Smooth muscle cell (in vitro differentiated cells): ENCODE data around the gene POP7. TPM values are rescaled to one million over a fixed set of nuclear protein-coding genes. Genes with fewer than 3 reads are reported as not detected.

ENCODE experiments used
- DNase-seq: peaks from one replicate; lab custom pipeline; 2025; ENCODE audit not compliant: unreplicated experiment; lab: John Stamatoyannopoulos, UW
- H2AFZ ChIP-seq: fragments of 200-600 bp; sonication (generic); 2 replicates; pipeline ENCODE4 v1.6.0; 2016; ENCODE audit warnings: antibody characterized with exemption, low read depth, mild to moderate bottlenecking
- H3F3A ChIP-seq: fragments of 200-600 bp; sonication (generic); 2 replicates; pipeline ENCODE4 v1.6.0; 2017; ENCODE audit warnings: antibody characterized with exemption, low read depth
- H3K27ac ChIP-seq: fragments of 200-600 bp; sonication (generic); 2 replicates; pipeline ENCODE4 v1.5.1; 2016; ENCODE audit warnings: low read depth, mild to moderate bottlenecking
- H3K27me3 ChIP-seq: fragments of 200-600 bp; sonication (generic); 2 replicates; pipeline ENCODE4 v1.6.1; 2016; ENCODE audit warnings: low read depth, mild to moderate bottlenecking
- H3K36me3 ChIP-seq: fragments of 200-600 bp; sonication (generic); 2 replicates; pipeline ENCODE4 v1.5.1; 2016; ENCODE audit warnings: low read depth
- H3K4me1 ChIP-seq: fragments of 200-600 bp; sonication (generic); 2 replicates; pipeline ENCODE4 v1.5.1; 2016; ENCODE audit warnings: low read depth
- H3K4me2 ChIP-seq: fragments of 200-600 bp; sonication (generic); 2 replicates; pipeline ENCODE4 v1.6.0; 2016; ENCODE audit warnings: mild to moderate bottlenecking
- H3K4me3 ChIP-seq: fragments of 200-600 bp; sonication (generic); 2 replicates; pipeline ENCODE4 v1.5.1; 2016; ENCODE audit warnings: mild to moderate bottlenecking
- H3K79me2 ChIP-seq: fragments of 200-600 bp; sonication (generic); 2 replicates; pipeline ENCODE4 v1.6.0; 2016; ENCODE audit warnings: low read depth, mild to moderate bottlenecking
- H3K9ac ChIP-seq: fragments of 200-600 bp; sonication (generic); 2 replicates; pipeline ENCODE4 v1.6.0; 2016; ENCODE audit warnings: low read depth
- H3K9me3 ChIP-seq: fragments of 200-600 bp; sonication (generic); replicated peaks from 2 replicates; pipeline ENCODE4 v1.5.1; 2016; ENCODE audit warnings: low read depth
- H4K20me1 ChIP-seq: fragments of 200-600 bp; sonication (generic); 2 replicates; pipeline ENCODE4 v1.6.0; 2016; ENCODE audit warnings: low read depth
- WGBS: methylation state at CpG from one replicate; pipeline ENCODE4 v1.1.7; 2016; ENCODE audit warnings: low lambda C conversion rate; 5-methylcytosine and 5-hydroxymethylcytosine counted together
- polyA plus RNA-seq: library from polyadenylated mRNA; unstranded; fragments of >200 nt; fragmentation: Nextera tagmentation; extraction: Ambion mirVana; gene quantifications from 2 replicates; pipeline ENCODE4 v1.2.1, GENCODE V29; 2016
- total RNA-seq: library from RNA; depleted of rRNA; stranded (reverse); fragments of >200 nt; gene quantifications from 2 replicates; pipeline ENCODE4 v1.2.3, GENCODE V29; 2014
- TF ChIP-seq, protein P1 (sequence below): fragments of 200-600 bp; sonication (generic); IDR thresholded peaks from 2 replicates; pipeline ENCODE4 v1.5.1; 2017; ENCODE audit warnings: borderline replicate concordance, mild to moderate bottlenecking, antibody characterized with exemption; ENCODE audit not compliant: insufficient read depth, poor library complexity, severe bottlenecking

The POP7 gene
- total and polyA plus RNA-seq, 2 experiments from 2014 or later = 19.5 to 58.7 TPM

DNA sequence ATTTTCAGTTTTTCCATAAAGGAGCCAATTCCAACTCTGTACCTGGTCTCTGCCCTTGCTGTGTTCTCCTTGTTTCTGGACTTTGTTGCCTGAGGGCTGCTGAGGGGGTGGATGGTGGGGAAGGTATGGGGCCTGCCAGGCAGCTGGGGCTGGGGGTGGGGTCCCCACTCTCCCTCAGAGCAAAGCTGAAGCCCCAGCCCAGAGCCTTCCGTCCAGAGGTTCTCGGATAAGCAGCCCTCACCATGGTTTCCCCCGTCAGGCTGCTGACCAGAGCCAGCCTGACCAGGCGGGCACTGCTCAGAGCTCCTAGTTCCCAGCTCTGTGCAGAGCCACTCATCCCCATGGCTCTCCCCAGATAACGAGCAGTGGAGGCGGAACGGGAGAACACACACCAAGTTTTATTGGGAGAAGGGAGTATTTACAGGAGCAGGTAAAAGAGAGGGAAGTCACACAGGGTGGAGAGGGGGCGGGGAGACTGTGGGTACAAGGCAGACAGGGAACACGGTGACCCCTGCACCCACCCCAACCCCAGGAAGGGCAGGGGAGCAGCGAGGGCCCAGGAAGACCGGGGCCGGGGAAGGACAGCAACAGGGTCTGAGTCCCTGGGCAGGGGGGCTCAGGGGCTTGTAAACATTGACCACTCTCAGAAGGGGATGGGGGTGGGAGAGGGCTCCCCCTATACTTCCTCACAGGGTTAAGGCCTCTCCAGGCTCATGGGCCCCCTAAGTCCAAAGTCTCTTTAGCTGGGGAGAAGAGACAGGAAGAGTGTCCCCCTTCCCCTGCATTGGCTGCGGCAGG, 26.6 kb upstream of the POP7 start:
- Histone ChIP-seq H3K79me2 (peaks cover 25% of the 10 kb centered on the region), H3K9ac (no peak overlapping the region), H3K27me3 (no peaks in the 10 kb centered on the region), H3K4me1 (no peaks in the 10 kb centered on the region), H3K9me3 (no peaks in the 10 kb centered on the region), H3K4me3 (no peak overlapping the region), H3K36me3 (no peaks in the 10 kb centered on the region), H3F3A (peaks cover 7% of the 10 kb centered on the region), H4K20me1 (peaks cover 85% of the 10 kb centered on the region), H3K27ac (no peak overlapping the region), H3K4me2 (no peak overlapping the region), H2AFZ (no peak overlapping the region)
- TF ChIP-seq, protein P1, sequence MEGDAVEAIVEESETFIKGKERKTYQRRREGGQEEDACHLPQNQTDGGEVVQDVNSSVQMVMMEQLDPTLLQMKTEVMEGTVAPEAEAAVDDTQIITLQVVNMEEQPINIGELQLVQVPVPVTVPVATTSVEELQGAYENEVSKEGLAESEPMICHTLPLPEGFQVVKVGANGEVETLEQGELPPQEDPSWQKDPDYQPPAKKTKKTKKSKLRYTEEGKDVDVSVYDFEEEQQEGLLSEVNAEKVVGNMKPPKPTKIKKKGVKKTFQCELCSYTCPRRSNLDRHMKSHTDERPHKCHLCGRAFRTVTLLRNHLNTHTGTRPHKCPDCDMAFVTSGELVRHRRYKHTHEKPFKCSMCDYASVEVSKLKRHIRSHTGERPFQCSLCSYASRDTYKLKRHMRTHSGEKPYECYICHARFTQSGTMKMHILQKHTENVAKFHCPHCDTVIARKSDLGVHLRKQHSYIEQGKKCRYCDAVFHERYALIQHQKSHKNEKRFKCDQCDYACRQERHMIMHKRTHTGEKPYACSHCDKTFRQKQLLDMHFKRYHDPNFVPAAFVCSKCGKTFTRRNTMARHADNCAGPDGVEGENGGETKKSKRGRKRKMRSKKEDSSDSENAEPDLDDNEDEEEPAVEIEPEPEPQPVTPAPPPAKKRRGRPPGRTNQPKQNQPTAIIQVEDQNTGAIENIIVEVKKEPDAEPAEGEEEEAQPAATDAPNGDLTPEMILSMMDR = no peak
- no peak for DNase-seq
- WGBS = 80% methylated on average over 11 of the region's 13 CpGs

DNA sequence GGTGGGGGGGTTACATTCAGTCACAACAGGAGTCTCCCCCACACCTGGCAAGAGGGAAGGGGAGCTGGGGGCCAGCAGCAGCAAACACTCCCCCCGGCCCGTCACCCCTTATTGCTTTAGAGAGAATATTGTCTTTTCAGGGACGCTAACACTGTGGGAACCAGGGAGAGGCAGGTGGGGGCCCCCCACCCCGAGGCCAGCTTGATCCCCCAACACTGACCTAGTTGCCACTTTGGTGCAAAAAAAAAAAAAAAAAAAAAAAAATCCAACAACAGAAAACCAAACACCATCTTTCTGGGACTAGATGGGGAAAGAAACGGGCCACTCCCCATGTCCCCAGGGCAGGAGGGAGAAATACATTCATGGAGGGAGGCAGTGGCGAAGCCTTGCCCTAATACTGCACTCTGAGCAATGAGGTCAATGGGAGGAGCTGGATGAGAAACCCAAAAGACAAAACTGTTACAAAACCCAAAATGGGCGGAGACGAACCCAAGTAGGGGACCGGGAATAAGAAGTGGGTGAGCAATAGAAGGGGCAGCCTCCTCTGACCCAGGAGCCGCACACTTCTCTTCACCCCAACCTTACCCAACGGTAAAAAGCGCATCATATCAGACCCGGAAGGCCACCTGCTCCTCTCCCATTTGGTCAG, 25.9 kb upstream of the POP7 start:
- Histone ChIP-seq H3K4me2 (no peak overlapping the region), H4K20me1 (peaks cover 78% of the 10 kb centered on the region), H2AFZ (no peak overlapping the region), H3K9ac (no peak overlapping the region), H3K4me3 (no peak overlapping the region), H3F3A (peaks cover 7% of the 10 kb centered on the region), H3K4me1 (no peaks in the 10 kb centered on the region), H3K36me3 (no peaks in the 10 kb centered on the region), H3K9me3 (no peaks in the 10 kb centered on the region), H3K27me3 (no peaks in the 10 kb centered on the region), H3K27ac (no peak overlapping the region), H3K79me2 (peaks cover 19% of the 10 kb centered on the region)
- WGBS = 91% methylated on average over 13 of the region's 13 CpGs
- TF ChIP-seq, protein P1 = no peak
- DNase-seq = no peak

DNA sequence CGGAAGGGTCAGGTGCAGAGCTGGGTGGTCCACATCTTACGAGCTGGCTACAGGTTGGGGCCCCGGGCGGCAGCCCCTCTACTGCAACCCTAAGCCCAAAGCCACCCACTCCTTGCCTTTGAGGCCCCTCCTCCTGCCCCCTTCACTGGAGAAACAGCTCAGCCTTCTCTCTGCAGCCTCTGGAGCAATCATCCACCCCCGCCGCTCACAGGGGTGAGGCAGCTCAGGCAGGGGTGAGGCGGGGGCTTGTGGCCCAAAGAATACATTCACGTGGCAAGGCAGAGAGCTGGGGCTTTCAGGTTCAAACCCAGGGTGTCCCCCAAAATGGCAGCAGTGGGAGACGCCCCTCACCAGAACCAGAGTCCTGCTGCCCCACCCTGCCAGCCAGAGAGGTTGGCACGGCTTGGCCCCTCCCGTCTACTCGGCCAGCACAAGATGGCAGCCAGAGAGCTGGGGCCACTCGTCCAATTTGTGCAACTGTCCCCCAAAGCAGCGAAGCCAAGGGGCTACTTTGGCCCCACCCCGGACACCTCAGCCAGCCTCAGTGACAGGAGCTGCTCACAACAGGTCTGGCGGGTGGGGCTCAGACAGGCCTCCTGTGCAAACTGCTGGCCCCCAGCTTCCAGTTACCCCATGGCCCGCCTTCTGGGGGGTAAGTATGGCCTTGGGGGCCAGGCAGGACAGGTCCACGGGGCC, 25.2 kb upstream of the POP7 start:
- peaks cover 72% of the 10 kb centered on the region for H4K20me1 ChIP-seq
- TF ChIP-seq, protein P1 = no peak
- H2AFZ ChIP-seq = no peak overlapping the region
- H3K36me3 ChIP-seq = no peaks in the 10 kb centered on the region
- no peak overlapping the region for H3K9ac ChIP-seq
- no peaks in the 10 kb centered on the region for H3K9me3 ChIP-seq
- peaks cover 7% of the 10 kb centered on the region for H3F3A ChIP-seq
- no peaks in the 10 kb centered on the region for H3K27me3 ChIP-seq
- peaks cover 13% of the 10 kb centered on the region for H3K79me2 ChIP-seq
- 92% methylated on average over 18 of the region's 18 CpGs for WGBS
- H3K27ac ChIP-seq = no peak overlapping the region
- no peak for DNase-seq
- no peaks in the 10 kb centered on the region for H3K4me1 ChIP-seq
- H3K4me3 ChIP-seq = no peak overlapping the region
- no peak overlapping the region for H3K4me2 ChIP-seq
